DLD1 (cell line): ENCODE measurements around the gene PPM1H.

Experiments used
- in situ Hi-C: cut with HindIII; loops from 2 replicates; pipeline ENCODE4 v1.10.0; 2017; ENCODE audit warnings: low sequenced_read_pairs

The PPM1H gene

GRCh38 chr12:62660756-62661155 is 274.2 kb downstream of the PPM1H start:
- in situ Hi-C loops = no loop called here

- in situ Hi-C loops = no loop called here
These were observed 275.3 kb downstream of the PPM1H start for GRCh38 chr12:62659453-62660295.

GRCh38 chr12:62658910-62659309 is 276.0 kb downstream of the PPM1H start:
- in situ Hi-C loops = no loop called here

DNA sequence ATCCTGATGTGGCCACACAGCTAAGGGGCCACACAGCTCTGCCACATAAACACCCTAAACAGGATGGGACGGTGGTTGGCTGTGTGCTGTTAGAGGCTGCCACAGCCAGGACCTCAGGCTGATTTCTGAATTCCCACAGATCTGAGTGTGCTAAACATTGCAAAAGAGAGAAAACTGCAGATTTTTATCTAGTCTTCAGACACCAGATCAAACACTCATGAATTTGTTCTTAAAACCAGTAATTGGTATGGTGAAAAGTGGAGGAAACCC is 277.7 kb downstream of the PPM1H start:
- in situ Hi-C loops = no loop called here

DNA sequence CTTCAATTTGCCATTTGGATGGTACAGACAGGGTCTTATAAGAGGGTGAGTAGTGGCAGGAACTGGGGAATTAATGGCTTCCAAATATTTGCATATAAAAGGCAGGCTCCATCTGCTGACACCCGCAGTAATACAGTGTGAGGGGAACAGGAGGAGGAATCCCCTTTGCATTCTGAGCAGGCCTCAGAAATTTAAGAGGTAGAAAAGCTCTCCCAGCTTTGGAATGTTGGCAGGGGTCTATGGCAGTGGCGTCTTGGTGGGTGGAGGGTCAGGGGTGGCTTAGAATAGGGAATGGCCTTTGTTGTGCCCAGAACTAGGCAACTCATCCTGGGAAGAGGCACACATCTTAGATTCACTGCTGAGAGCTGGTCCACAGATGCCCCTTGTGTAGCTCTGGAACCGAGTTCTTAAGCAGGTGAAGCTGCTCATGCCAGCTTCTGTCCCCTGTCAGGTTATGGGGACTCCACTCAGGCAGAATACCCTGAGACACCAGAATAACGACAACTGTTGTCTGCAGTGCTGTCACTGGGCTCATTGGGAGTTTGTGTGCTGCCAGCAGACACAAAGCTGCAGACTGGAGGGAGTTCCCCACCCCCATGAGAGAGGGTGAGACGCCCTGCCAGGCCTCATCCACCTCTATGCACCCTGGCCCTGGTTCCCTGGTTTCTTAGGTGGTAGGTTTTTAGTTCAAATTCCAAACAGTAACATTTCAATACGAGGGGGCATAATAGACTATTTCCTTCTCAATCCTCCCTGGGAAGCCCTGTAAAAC is 278.2 kb downstream of the PPM1H start:
- in situ Hi-C loops = no loop called here

DNA sequence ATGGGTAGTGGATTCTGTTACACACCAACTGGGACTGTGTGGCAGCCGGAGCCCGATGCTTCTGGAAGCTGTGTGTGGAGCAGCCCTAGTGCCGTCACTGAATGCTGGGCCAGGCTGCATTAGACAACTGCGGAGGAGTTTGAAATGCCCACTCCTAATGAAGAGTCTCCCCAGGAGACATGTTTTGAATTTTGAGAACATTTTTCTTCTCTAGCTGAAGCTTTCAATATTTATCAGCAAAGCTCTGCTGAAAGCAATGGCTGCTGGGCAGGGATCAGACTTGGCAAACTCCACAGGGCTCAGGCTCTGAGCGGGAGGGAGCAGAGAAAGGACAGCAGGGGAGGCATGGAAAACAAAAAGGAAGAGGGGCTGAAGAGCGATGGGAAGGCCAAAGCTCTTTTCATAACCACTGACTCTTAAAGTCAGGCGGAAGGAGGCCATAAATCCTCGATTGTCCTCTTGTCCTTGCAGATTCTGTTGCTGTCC is 279.2 kb downstream of the PPM1H start:
- in situ Hi-C loops = no loop called here

GRCh38 chr12:62654326-62655241 is 280.4 kb downstream of the PPM1H start:
- in situ Hi-C loops = no loop called here

GRCh38 chr12:62653740-62654139 is 281.2 kb downstream of the PPM1H start:
- in situ Hi-C loops = no loop called here

GRCh38 chr12:62653304-62653703 is 281.6 kb downstream of the PPM1H start:
- in situ Hi-C loops = no loop called here

- in situ Hi-C loops = no loop called here
These were observed 283.8 kb downstream of the PPM1H start for GRCh38 chr12:62651138-62651537.

GRCh38 chr12:62649412-62650138 is 285.4 kb downstream of the PPM1H start:
- in situ Hi-C loops = no loop called here

DNA sequence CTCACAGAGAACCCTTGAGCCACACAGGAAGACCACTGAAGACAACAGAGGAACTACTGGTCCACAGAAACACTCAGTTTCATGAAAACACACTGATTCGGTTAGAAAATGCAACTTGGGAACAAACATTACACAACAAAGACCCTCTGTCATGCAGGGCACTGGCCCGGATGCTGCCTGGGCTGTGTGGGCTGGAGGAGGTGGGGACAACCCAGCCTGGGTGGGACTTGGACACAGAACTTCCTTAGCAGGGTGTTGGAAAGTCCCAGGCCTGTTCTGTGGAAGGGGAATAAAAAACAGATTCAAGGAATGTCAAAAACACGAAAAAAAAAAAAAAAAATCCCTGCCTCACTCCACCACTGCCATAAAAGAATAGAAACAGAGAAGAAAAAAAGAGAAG is 287.4 kb downstream of the PPM1H start:
- in situ Hi-C loops = no loop called here

DNA sequence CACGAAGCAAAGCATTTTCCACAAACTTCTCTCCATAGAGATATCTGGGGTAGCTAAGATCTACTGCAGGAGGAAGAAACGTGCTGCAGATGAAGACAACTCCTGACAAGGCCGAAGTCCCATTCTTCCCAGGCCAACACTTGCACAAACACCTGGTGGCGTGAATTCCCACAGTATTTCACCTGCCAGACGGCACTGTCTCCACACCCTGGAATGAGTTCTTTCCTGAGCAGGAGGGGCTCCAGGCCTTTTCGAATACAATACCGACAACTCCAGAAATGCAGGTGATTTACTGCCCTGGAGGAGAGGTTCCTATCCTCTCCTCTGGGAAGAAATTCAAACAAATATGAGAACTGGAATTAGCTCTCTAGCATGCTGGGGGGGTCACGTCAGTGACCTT is 288.4 kb downstream of the PPM1H start:
- in situ Hi-C loops = no loop called here

DNA sequence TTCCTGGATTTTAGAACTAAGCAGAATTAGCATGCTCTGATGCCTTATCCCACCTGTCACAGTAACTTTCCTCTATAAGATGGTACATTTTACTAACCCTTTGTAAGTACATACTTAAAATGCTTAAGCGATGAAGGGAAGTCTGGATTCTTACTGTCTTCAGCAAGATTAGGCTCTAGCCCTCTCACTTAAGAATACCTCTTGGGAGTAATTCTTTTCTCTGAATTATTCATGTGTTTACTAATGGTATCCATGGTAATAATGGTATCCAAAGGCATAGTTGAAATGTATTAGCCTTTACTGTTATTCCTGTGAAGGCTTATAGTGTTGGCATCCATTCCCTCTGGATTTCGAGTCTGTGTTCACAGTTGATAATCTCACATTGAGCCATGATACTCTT is 291.5 kb downstream of the PPM1H start:
- in situ Hi-C loops = no loop called here

DNA sequence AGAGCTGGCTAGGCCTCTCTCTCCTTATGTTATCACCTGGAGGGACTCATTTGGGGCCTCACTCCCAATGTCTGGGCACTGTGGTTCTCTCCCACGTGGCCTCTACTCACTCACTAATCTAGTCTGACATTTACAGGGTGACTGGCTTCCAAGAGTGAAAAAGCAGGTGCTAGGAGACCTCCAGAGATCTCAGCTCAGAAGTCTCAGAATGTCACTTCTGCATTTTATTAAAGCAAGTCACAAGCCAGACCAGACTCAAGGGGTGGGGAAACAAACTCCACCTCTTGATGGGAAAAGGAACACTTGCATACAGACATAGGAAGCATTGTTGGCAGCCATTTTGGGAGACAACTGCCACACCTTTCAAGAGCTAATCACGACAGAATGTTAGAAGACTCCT is 292.5 kb downstream of the PPM1H start:
- in situ Hi-C loops = no loop called here

GRCh38 chr12:62640910-62641448 is 294.0 kb downstream of the PPM1H start:
- in situ Hi-C loops = no loop called here

DNA sequence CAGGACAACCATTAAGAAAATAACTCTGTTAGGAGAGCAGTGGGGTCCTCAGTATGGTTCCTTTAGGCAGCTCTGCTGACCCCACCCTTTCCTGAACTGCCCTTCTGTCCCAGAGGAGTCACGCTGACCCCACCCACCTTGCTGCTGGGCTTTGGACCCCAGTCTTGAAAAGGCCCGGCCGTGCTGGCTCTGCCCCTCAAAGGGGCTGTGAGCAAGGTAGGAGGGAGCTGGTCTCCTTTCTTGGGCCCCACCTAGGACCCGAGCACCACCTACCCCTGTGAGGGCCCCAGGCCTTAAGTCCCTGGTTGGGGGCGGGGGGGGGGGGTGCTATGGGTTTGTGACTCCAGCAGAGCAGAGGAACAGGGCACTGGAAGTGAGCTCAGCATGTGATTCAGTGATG is 297.3 kb downstream of the PPM1H start:
- in situ Hi-C loops = no loop called here

- in situ Hi-C loops = no loop called here
These were observed 299.3 kb downstream of the PPM1H start for GRCh38 chr12:62635649-62636048.

GRCh38 chr12:62632411-62632918 is 302.5 kb downstream of the PPM1H start:
- in situ Hi-C loops = no loop called here
